ENCODE results near the gene PPFIBP2.

GRCh38 chr11:7670641-7671040, 156.8 kb downstream of the PPFIBP2 start:
- TF ChIP-seq CTCF (IDR thresholded peaks at IDR 0.05; ENCODE audit: insufficient read depth, low read depth, low read length): no peak
- no peak for TF ChIP-seq EZH2 (IDR thresholded peaks at IDR 0.05; ENCODE audit: insufficient read depth, low read length)
